ENCODE data around the gene LAMA4. TPM values are rescaled to one million over a fixed set of nuclear protein-coding genes. Genes with fewer than 3 reads are reported as not detected.

Gene LAMA4, protein sequence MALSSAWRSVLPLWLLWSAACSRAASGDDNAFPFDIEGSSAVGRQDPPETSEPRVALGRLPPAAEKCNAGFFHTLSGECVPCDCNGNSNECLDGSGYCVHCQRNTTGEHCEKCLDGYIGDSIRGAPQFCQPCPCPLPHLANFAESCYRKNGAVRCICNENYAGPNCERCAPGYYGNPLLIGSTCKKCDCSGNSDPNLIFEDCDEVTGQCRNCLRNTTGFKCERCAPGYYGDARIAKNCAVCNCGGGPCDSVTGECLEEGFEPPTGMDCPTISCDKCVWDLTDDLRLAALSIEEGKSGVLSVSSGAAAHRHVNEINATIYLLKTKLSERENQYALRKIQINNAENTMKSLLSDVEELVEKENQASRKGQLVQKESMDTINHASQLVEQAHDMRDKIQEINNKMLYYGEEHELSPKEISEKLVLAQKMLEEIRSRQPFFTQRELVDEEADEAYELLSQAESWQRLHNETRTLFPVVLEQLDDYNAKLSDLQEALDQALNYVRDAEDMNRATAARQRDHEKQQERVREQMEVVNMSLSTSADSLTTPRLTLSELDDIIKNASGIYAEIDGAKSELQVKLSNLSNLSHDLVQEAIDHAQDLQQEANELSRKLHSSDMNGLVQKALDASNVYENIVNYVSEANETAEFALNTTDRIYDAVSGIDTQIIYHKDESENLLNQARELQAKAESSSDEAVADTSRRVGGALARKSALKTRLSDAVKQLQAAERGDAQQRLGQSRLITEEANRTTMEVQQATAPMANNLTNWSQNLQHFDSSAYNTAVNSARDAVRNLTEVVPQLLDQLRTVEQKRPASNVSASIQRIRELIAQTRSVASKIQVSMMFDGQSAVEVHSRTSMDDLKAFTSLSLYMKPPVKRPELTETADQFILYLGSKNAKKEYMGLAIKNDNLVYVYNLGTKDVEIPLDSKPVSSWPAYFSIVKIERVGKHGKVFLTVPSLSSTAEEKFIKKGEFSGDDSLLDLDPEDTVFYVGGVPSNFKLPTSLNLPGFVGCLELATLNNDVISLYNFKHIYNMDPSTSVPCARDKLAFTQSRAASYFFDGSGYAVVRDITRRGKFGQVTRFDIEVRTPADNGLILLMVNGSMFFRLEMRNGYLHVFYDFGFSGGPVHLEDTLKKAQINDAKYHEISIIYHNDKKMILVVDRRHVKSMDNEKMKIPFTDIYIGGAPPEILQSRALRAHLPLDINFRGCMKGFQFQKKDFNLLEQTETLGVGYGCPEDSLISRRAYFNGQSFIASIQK (N-terminal part only)
- total RNA-seq, result 418 and 518 TPM in 2 replicates

DNA sequence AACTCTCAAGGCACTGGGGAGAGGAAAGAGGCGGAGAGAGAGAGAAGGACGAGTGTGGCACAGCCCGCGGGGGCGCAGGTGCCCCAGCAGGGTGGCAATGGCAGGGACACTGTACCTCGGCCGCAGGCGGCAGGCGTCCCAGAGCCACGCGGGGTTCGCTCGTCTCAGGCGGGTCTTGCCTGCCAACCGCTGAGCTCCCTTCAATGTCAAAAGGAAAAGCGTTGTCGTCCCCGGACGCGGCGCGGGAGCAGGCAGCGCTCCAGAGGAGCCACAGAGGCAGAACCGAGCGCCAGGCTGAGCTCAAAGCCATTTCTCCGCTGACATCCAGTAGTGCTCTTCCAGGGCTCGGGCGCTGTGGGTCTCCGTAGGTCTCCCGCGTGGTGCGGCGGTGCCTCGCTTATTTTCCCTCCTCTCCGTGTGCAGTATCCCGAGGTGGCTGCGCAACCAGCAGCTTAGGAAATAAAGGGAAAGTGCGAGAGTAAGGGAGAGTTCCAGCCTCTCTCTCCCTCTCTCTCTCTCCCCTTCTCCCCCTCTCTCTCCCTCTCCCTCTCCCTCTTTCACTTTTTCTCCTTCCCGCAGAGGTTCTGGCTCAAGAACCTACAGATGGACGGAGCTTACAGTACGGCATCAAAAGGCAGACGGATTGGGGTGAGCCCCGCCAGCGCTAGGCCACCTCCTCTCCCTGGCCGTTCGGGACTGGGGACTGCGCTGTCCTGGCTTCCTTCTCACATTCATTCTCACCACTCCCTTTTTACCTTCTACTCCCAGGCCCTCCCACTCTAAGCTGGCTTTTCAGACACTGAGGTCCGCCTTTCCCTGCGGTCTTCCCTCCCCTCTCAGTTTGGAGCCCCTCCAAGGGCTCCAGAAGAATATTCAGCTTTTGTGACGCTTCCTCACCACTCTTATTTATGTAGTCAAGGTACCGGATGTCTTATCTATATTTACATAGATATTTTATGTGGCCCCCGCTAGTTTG is at the start of gene LAMA4:
Gene LAMA4, minus strand, starts transcription at position 727 of the 976 bp plus-strand sequence. Its CDS starts 417 bp downstream, at position 310.

DNA sequence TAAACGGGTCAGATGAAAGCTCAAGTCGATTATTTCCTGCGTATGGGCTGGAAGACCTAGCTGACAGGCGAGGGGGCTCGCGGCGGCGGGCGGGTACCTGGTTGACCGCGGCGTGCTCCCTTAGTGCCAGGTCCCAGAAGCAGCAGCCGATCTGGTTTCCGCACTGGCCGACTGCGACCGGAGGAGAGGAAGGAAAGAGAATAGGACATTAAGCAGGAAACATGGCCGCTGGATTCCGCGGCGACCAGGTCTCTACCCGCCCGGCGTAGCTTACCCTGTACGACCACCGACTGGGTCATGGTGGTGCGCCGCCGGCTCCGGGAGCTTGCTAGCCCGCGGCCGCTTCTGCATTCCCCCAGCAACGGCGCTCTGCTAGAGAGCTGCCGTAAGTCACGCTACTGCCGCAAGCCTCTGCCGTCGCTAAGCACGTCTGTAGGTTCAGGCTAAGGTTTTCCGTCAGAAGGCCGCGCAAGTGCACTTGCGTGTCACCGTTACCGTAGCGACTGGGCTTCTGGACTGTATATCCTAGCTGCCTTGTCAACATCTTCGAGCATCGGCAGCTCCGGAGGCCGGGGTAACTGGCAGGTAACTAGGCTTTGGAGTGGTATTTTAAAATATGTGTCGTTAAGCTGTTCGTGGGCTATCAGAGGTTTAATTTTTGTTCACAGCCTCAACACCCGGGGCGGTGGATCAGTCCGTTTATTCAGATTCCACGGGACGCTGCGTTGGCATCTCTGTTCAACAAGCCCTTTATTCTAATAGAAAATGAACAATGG is 167.0 kb downstream of the LAMA4 start, which contains the start of the genes FAM229B and TUBE1:
Gene FAM229B, plus strand, starts transcription at position 456 of the 776 bp plus-strand sequence. CDS start 11,693 bp downstream, outside the sequence.
Gene TUBE1, minus strand, starts transcription at position 347 of the 776 bp plus-strand sequence. Its CDS starts 48 bp downstream, at position 299.

Small RNAs within 50 kb of the gene (small RNA-seq; reads per million reads assigned to genes)
- not detected for gene RNU6-1226P

Other genes with a start within 250 kb of the LAMA4 start
- not detected in 2 replicates for gene CCN6, start 200.5 kb downstream of the LAMA4 start, total RNA-seq
- 15.5 and 24.5 TPM in 2 replicates for gene TUBE1, start 167.1 kb downstream of the LAMA4 start, total RNA-seq
- 9.0 and 13.3 TPM in 2 replicates for gene FAM229B, start 167.0 kb downstream of the LAMA4 start, total RNA-seq
- 0.16 TPM in 1 of 2 replicates, not detected in the other for gene RFPL4B, start 92.8 kb upstream of the LAMA4 start, total RNA-seq

All from hair follicle dermal papilla cell (primary cell).